GM12892 (cell line): ENCODE measurements around the gene ANKRD37.

ENCODE experiments used
- POLR2A ChIP-seq: IDR thresholded peaks from 2 replicates; pipeline ENCODE4 v1.6.1; 2011; ENCODE audit warnings: low read depth, low read length, control low read depth
- POLR2AphosphoS5 ChIP-seq: IDR thresholded peaks from 2 replicates; pipeline ENCODE4 v1.6.1; 2011; ENCODE audit warnings: low read depth, low read length, control low read depth
- TAF1 ChIP-seq: IDR thresholded peaks from 2 replicates; pipeline ENCODE4 v1.6.1; 2011; ENCODE audit warnings: low read depth, mild to moderate bottlenecking, control low read depth, low read length, borderline replicate concordance

GRCh38 chr4:185384930-185385331 lies 11.7 kb upstream of the ANKRD37 start:
- no peak for TF ChIP-seq POLR2A
- no peak for TF ChIP-seq POLR2AphosphoS5
- no peak for TF ChIP-seq TAF1
